Measurements from ENCODE around the gene NFX1. TPM values are rescaled to one million over a fixed set of nuclear protein-coding genes. Genes with fewer than 3 reads are reported as not detected.
A peak's percentile ranks its signal among the peaks of the same experiment; 100 is the strongest.
"Not testable (repeated sequence)": the region's sequence is repeated elsewhere in the genome, so short reads cannot be mapped to it uniquely, and the experiment has no call there.

NFX1 gene
- total and polyA plus RNA-seq, 4 experiments from 2014 or later = 21.2 to 64.7 (median 54.3) TPM

DNA sequence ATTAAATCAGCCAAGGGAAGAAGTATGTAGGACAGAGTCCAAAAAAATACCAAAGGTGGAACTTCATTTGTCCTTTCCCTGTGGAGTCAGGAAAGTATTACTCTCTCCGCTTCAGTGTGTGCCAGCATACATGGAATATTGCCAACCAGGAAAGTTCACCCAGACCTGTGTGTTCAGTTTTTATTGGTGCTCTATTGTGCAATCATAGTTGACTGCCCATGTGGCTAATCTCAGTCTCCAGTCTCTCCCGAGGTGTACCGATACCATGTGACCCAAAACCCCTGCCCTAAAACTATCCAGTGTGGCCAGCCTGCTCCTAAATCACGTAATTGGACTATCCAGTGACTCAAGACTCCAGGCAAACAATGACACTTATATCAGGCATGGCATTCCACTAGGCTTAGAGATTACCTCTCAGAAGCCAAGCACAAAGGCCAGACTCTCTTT lies 38.8 kb downstream of the NFX1 start:
- ChIA-PET POLR2A (ENCODE audit: partially characterized antibody) (no interaction called here), CTCF (ENCODE audit: partially characterized antibody) (no interaction called here)
- Histone ChIP-seq H3K36me3 (ENCODE audit: insufficient read depth, low read length) (peaks cover 38% of the 10 kb centered on the region), H3K4me3 (ENCODE audit: low read length in 2 of 2) (no peak overlapping the region), H3K27me3 (ENCODE audit: insufficient read depth, low read length) (no peaks in the 10 kb centered on the region), H3K27ac (ENCODE audit: low read depth, low read length) (no peak overlapping the region), H3K9me3 (ENCODE audit: control insufficient read depth in 1 of 2, low read length in 2 of 2) (no peaks in the 10 kb centered on the region), H3K4me1 (ENCODE audit: insufficient read depth, low read length) (no peaks in the 10 kb centered on the region)
- H3K9me3 Mint-ChIP-seq = no peaks in the 10 kb centered on the region
- intact Hi-C loops (cut with micrococcal nuclease) = no loop called here
- peak overlapping the region in 3 of 7 donors; percentile 63 to 81 (median 67) for H3K27ac Mint-ChIP-seq
- H3K36me3 Mint-ChIP-seq = peaks cover 49 to 65% of the 10 kb centered on the region in 2 donors
- DNase-seq = no peak
- no peak overlapping the region for H3K4me3 Mint-ChIP-seq
- no peaks in the 10 kb centered on the region for H3K27me3 Mint-ChIP-seq
- peaks cover 0 to 3% (median 0%) of the 10 kb centered on the region in 4 donors for H3K4me1 Mint-ChIP-seq

DNA sequence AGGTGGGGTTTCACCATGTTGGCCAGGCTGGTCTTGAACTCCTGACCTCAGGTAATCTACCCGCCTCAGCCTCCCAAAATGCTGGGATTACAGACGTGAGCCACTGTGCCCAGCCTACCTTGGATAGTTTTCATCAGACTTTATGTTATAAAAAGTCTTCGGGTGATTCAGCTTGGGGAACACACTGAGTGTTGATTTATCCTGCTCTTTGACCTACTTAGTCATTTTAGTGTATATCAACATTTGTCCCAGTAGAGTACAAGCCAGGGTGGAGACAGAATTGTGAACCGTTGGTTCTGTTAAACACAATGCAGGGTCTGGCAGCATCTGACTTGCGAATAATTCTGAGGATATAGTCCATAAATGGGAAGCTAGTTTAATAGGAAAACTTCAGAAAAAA lies 39.7 kb downstream of the NFX1 start:
- intact Hi-C loops (cut with micrococcal nuclease) = no loop called here
- no peak overlapping the region for H3K27ac ChIP-seq (ENCODE audit: low read depth, low read length)
- POLR2A ChIA-PET (ENCODE audit: partially characterized antibody) = no interaction called here

DNA sequence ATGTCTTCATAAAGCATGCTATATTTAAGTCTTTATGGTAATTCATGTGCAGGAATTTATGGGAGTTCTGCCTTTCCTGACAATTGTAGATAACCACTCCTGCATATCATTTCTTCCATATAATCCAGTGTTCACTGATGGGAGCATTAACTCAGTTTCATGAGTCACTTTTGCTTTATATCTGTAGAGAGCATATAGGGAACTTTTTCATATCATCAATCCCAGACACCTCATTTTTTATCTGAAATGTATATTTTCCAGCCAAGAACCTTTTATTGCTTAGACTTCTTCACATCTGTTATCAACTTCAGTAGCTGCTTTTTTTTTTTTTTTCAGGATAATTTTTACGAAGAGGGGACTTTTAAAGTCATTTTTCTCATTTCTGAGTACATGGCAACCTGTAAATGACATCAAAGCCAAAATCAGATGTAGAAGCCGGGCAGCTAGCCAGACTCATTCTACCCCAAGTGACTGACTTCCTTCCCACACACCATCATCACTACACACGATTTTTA lies 41.1 kb downstream of the NFX1 start:
- Mint-ChIP-seq H3K27ac (peak overlapping the region in 2 of 7 donors; percentile 10 to 80), H3K4me1 (peaks cover 0 to 3% (median 0%) of the 10 kb centered on the region in 4 donors), H3K4me3 (no peak overlapping the region), H3K36me3 (peaks cover 50 to 74% of the 10 kb centered on the region in 2 donors), H3K9me3 (no peaks in the 10 kb centered on the region), H3K27me3 (no peaks in the 10 kb centered on the region)
- Histone ChIP-seq H3K36me3 (ENCODE audit: insufficient read depth, low read length) (peaks cover 38% of the 10 kb centered on the region), H3K27me3 (ENCODE audit: insufficient read depth, low read length) (no peaks in the 10 kb centered on the region), H3K4me3 (ENCODE audit: low read length in 2 of 2) (no peak overlapping the region), H3K27ac (ENCODE audit: low read depth, low read length) (no peak overlapping the region), H3K4me1 (ENCODE audit: insufficient read depth, low read length) (no peaks in the 10 kb centered on the region), H3K9me3 (ENCODE audit: control insufficient read depth in 1 of 2, low read length in 2 of 2) (no peaks in the 10 kb centered on the region)
- intact Hi-C loops (cut with micrococcal nuclease) = no loop called here
- ChIA-PET CTCF (ENCODE audit: partially characterized antibody) (no interaction called here), POLR2A (ENCODE audit: partially characterized antibody) (no interaction called here)
- DNase-seq = no peak

More for the DNA sequence above, 39.7 kb downstream of the NFX1 start:
- H3K36me3 ChIP-seq (ENCODE audit: insufficient read depth, low read length) = peaks cover 38% of the 10 kb centered on the region
- no peaks in the 10 kb centered on the region for H3K27me3 ChIP-seq (ENCODE audit: insufficient read depth, low read length)
- H3K9me3 ChIP-seq (ENCODE audit: control insufficient read depth in 1 of 2, low read length in 2 of 2) = no peaks in the 10 kb centered on the region
- Mint-ChIP-seq H3K4me1 (peaks cover 0 to 3% (median 0%) of the 10 kb centered on the region in 4 donors), H3K27ac (peak overlapping the region in 1 of 7 donors; percentile 28), H3K9me3 (no peaks in the 10 kb centered on the region), H3K27me3 (no peaks in the 10 kb centered on the region), H3K4me3 (no peak overlapping the region), H3K36me3 (peaks cover 48 to 71% of the 10 kb centered on the region in 2 donors)
- H3K4me1 ChIP-seq (ENCODE audit: insufficient read depth, low read length) = no peaks in the 10 kb centered on the region
- CTCF ChIA-PET (ENCODE audit: partially characterized antibody) = no interaction called here
- DNase-seq = no peak
- H3K4me3 ChIP-seq (ENCODE audit: low read length in 2 of 2) = no peak overlapping the region

DNA sequence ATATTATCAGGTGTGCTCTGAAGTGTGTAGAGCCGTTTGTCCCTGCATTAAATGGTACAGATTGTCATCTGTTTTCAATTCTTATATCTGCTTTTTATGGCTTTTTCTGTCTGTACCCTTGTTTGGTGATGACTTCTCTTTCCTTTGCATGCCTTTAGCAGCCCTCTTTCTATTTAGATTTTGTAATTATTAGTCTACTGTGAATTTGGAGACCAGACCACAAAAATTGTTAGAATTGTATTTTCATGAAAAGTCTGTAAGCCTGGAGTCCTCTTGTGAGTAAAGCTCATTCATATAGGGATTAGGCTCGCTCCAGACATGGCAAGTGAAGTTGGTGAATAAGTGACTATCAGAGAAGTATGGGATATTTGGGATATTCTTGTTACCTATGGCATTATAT lies 41.7 kb downstream of the NFX1 start:
- intact Hi-C loops (cut with micrococcal nuclease) = no loop called here
- Histone ChIP-seq H3K4me1 (ENCODE audit: insufficient read depth, low read length) (no peaks in the 10 kb centered on the region), H3K4me3 (ENCODE audit: low read length in 2 of 2) (no peak overlapping the region), H3K27me3 (ENCODE audit: insufficient read depth, low read length) (no peaks in the 10 kb centered on the region), H3K36me3 (ENCODE audit: insufficient read depth, low read length) (peaks cover 40% of the 10 kb centered on the region), H3K9me3 (ENCODE audit: control insufficient read depth in 1 of 2, low read length in 2 of 2) (no peaks in the 10 kb centered on the region), H3K27ac (ENCODE audit: low read depth, low read length) (no peak overlapping the region)
- Mint-ChIP-seq H3K4me3 (no peak overlapping the region), H3K36me3 (peaks cover 50 to 71% of the 10 kb centered on the region in 2 donors), H3K27me3 (no peaks in the 10 kb centered on the region), H3K4me1 (peaks cover 0 to 3% (median 0%) of the 10 kb centered on the region in 4 donors), H3K27ac (no peak overlapping the region), H3K9me3 (no peaks in the 10 kb centered on the region)
- ChIA-PET CTCF (ENCODE audit: partially characterized antibody) (interaction anchor here (0.9 kb wide), 1 partner anchor 42 kb away, joined by 3 read pairs; the partner anchor contains the start of gene NFX1), POLR2A (ENCODE audit: partially characterized antibody) (no interaction called here)
- no peak for DNase-seq

DNA sequence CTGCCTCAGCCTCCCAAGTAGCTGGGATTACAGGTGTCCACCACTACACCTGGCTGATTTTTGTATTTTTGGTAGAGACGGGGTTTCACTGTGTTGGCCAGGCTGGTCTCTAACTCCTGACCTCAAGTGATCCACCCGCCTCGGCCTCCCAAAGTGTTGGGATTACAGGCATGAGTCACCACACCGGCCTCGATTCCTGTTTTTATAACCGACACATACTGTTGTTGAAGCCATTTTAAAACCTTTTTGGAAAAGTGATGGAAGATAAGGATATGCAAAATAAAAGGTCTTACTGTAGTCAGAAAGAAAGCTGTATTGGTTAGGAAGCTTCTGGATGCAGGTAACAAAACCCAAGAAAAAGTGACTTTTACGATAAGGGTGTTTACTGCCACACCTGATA lies 42.6 kb downstream of the NFX1 start:
- H3K4me3 ChIP-seq (ENCODE audit: low read length in 2 of 2); H3K27ac ChIP-seq (ENCODE audit: low read depth, low read length); H3K9me3 Mint-ChIP-seq; H3K9me3 ChIP-seq (ENCODE audit: control insufficient read depth in 1 of 2, low read length in 2 of 2); H3K4me1 ChIP-seq (ENCODE audit: insufficient read depth, low read length); H3K4me3 Mint-ChIP-seq; POLR2A ChIA-PET (ENCODE audit: partially characterized antibody); intact Hi-C loops (cut with micrococcal nuclease); DNase-seq; H3K27me3 ChIP-seq (ENCODE audit: insufficient read depth, low read length); H3K27me3 Mint-ChIP-seq; H3K4me1 Mint-ChIP-seq: not testable (repeated sequence)
- CTCF ChIA-PET (ENCODE audit: partially characterized antibody) = interaction anchor here (0.9 kb wide), 1 partner anchor 43 kb away, joined by 3 read pairs; the partner anchor contains the start of gene NFX1
- Mint-ChIP-seq H3K27ac (peak overlapping the region in 1 of 7 donors; percentile 17), H3K36me3 (peaks cover 55 to 71% of the 10 kb centered on the region in 2 donors)
- H3K36me3 ChIP-seq (ENCODE audit: insufficient read depth, low read length) = peaks cover 41% of the 10 kb centered on the region

DNA sequence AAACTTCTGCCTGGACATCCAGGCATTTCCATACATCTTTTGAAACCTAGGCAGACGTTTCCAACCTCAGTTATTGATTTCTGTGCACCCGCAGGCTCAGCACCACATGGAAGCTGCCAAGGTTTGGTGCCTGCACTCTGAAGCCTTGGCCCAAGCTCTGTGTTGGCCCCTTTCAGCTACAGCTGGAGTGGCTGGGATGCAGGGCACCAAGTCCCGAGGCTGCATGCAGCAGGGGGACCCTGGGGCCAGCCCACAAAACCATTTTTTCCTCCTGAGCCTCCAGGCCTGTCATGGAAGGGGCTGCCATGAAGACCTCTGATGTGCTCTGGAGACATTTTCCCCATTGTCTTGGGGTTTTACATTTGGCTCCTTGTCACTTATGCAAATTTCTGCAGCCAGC lies 49.9 kb downstream of the NFX1 start:
- peaks cover 2 to 20% (median 12%) of the 10 kb centered on the region in 8 donors for H3K9me3 Mint-ChIP-seq
- no peak overlapping the region for H3K4me3 Mint-ChIP-seq
- Histone ChIP-seq H3K36me3 (ENCODE audit: insufficient read depth, low read length) (peaks cover 44% of the 10 kb centered on the region), H3K27ac (ENCODE audit: low read depth, low read length) (no peak overlapping the region), H3K9me3 (ENCODE audit: control insufficient read depth in 1 of 2, low read length in 2 of 2) (peaks cover 0 to 4% of the 10 kb centered on the region in 2 donors), H3K4me3 (ENCODE audit: low read length in 2 of 2) (no peak overlapping the region), H3K4me1 (ENCODE audit: insufficient read depth, low read length) (no peaks in the 10 kb centered on the region), H3K27me3 (ENCODE audit: insufficient read depth, low read length) (no peaks in the 10 kb centered on the region)
- H3K4me1 Mint-ChIP-seq = peaks cover 0 to 6% (median 4%) of the 10 kb centered on the region in 4 donors
- intact Hi-C loops (cut with micrococcal nuclease) = no loop called here
- POLR2A ChIA-PET (ENCODE audit: partially characterized antibody) = no interaction called here
- no peak overlapping the region for H3K27ac Mint-ChIP-seq
- no peaks in the 10 kb centered on the region for H3K27me3 Mint-ChIP-seq
- CTCF ChIA-PET (ENCODE audit: partially characterized antibody) = no interaction called here
- no peak for DNase-seq
- peaks cover 55 to 64% of the 10 kb centered on the region in 2 donors for H3K36me3 Mint-ChIP-seq

DNA sequence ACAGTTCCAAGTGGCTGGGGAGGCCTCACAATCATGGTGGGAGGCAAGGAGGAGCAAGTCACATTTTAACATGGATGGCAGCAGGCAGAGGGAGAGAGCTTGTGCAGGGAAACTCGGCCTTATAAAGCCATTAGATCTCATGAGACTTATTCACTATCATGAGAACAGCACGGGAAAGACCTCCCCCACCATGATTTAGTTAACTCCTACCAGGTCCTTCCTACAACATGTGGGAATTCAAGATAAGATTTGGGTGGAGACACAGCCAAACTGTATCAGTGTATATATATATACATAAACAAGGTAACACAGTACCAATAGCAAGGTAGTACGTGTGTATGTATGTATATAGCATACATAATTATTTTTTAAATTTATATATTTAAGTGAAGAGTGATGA lies 50.9 kb downstream of the NFX1 start:
- peak overlapping the region in 3 of 7 donors; percentile 51 to 54 (median 53) for H3K27ac Mint-ChIP-seq
- POLR2A ChIA-PET (ENCODE audit: partially characterized antibody) = no interaction called here
- intact Hi-C loops (cut with micrococcal nuclease) = no loop called here

More for the DNA sequence above, 50.9 kb downstream of the NFX1 start:
- H3K4me3 Mint-ChIP-seq = no peak overlapping the region
- Histone ChIP-seq H3K9me3 (ENCODE audit: control insufficient read depth in 1 of 2, low read length in 2 of 2) (peaks cover 0 to 4% of the 10 kb centered on the region in 2 donors), H3K27ac (ENCODE audit: low read depth, low read length) (no peak overlapping the region), H3K4me1 (ENCODE audit: insufficient read depth, low read length) (no peaks in the 10 kb centered on the region), H3K4me3 (ENCODE audit: low read length in 2 of 2) (no peak overlapping the region), H3K27me3 (ENCODE audit: insufficient read depth, low read length) (no peaks in the 10 kb centered on the region), H3K36me3 (ENCODE audit: insufficient read depth, low read length) (peaks cover 54% of the 10 kb centered on the region)
- peaks cover 0 to 6% (median 4%) of the 10 kb centered on the region in 4 donors for H3K4me1 Mint-ChIP-seq
- peaks cover 59 to 67% of the 10 kb centered on the region in 2 donors for H3K36me3 Mint-ChIP-seq
- no peaks in the 10 kb centered on the region for H3K27me3 Mint-ChIP-seq
- DNase-seq = no peak
- peaks cover 2 to 20% (median 12%) of the 10 kb centered on the region in 8 donors for H3K9me3 Mint-ChIP-seq
- CTCF ChIA-PET (ENCODE audit: partially characterized antibody) = no interaction called here

Data from CD4-positive, alpha-beta memory T cell (primary cell).